HCT116 (cell line): Measurements from ENCODE around the gene PDE9A. TPM values are rescaled to one million over a fixed set of nuclear protein-coding genes. Genes with fewer than 3 reads are reported as not detected.

Source experiments
- ATAC-seq: fragments of 200-7000 bp; cut with Tn5 transposase; 2 replicates; pipeline ENCODE4 v1.9.1; 2020; ENCODE audit warnings: mild to moderate bottlenecking, moderate library complexity
- BruUV-seq: library from RNA; stranded (reverse); fragments of 400-500 nt; replicated peaks from 2 replicates; lab custom pipeline; 2021; lab: Mats Ljungman, UMichigan
- CTCF ChIA-PET: fragments of 300-600 bp; sonication (Branson Sonifier 250); formaldehyde crosslinking; loops from one replicate; lab custom pipeline; 2021; ENCODE audit warnings: antibody characterized with exemption; lab: Charles Lee
- POLR2A ChIA-PET: fragments of 300-600, 350-600 bp; sonication (Branson Sonifier 250); formaldehyde crosslinking; loops from one replicate; lab custom pipeline; 2021; ENCODE audit warnings: antibody characterized with exemption; lab: Charles Lee
- RAD21 ChIA-PET, 2 experiments: fragments of 300-600 bp; sonication (Branson Sonifier 250); formaldehyde crosslinking; loops; one replicate each; lab custom pipeline; 2023; ENCODE audit warnings: low total read pairs in 2 of 2; ENCODE audit not compliant: uncharacterized antibody in 2 of 2, unreplicated experiment in 2 of 2, low non-redundant PET in 1 of 2; lab: Charles Lee
- DNase-seq: peaks from one replicate; pipeline ENCODE4 v3.0.0-alpha.2; 2010; ENCODE audit warnings: low read depth, low spot score
- H2AFZ ChIP-seq: fragments of 200-600 bp; shearing (Covaris generic), sonication (generic); 2 replicates; pipeline ENCODE4 v1.6.1; 2017; ENCODE audit warnings: low read depth, mixed run types, mixed read lengths, antibody characterized with exemption, low read length; ENCODE audit not compliant: poor library complexity, severe bottlenecking
- H3K27ac ChIP-seq: 2 replicates; pipeline ENCODE4 v1.5.1; 2012; ENCODE audit warnings: low read depth, low read length
- H3K27me3 ChIP-seq: fragments of 200-600 bp; sonication (generic); 2 replicates; pipeline ENCODE4 v1.6.1; 2016; ENCODE audit warnings: mixed run types, low read length, mixed read lengths; ENCODE audit not compliant: insufficient read depth
- H3K36me3 ChIP-seq, 2 experiments: fragments of 200-500 bp in 1 of 2; fragments of 200-600 bp in 1 of 2; sonication (Bioruptor generic) in 1 of 2; sonication (generic) in 1 of 2; 2 replicates each; pipeline versions ENCODE4 v1.5.1 to v1.6.1; 2014 to 2016; ENCODE audit warnings: low read length in 2 of 2, inconsistent platforms in 1 of 2, mixed read lengths in 1 of 2, mixed run types in 1 of 2; ENCODE audit not compliant: insufficient read depth in 2 of 2, control insufficient read depth in 1 of 2
- H3K4me1 ChIP-seq, 2 experiments: fragments of 200-600 bp in 1 of 2; sonication (generic) in 1 of 2; 2 replicates each; pipeline versions ENCODE4 v1.5.1 to v1.6.1; 2012 to 2017; ENCODE audit warnings: low read length in 2 of 2, inconsistent platforms in 1 of 2, mild to moderate bottlenecking in 1 of 2, mixed read lengths in 1 of 2, mixed run types in 1 of 2, moderate library complexity in 1 of 2; ENCODE audit not compliant: insufficient read depth in 2 of 2, control insufficient read depth in 1 of 2
- H3K4me2 ChIP-seq: fragments of 200-600 bp; sonication (generic); 2 replicates; pipeline ENCODE4 v1.6.1; 2017; ENCODE audit warnings: mixed run types, low read length, mixed read lengths
- H3K4me3 ChIP-seq, 2 experiments: fragments of 200-600 bp in 1 of 2; sonication (generic) in 1 of 2; replicated peaks in 1 of 2; 2 replicates each; pipeline ENCODE4 v1.5.1; 2011 to 2016; ENCODE audit warnings: low read length in 2 of 2, control low read depth in 1 of 2, low read depth in 1 of 2, mild to moderate bottlenecking in 1 of 2, mixed read lengths in 1 of 2, mixed run types in 1 of 2
- H3K79me2 ChIP-seq: fragments of 200-600 bp; sonication (generic); 2 replicates; pipeline ENCODE4 v1.6.1; 2017; ENCODE audit warnings: mild to moderate bottlenecking, mixed run types, low read length, moderate library complexity, mixed read lengths; ENCODE audit not compliant: insufficient read depth
- H3K9ac ChIP-seq: fragments of 200-600 bp; sonication (generic); 2 replicates; pipeline ENCODE4 v1.6.1; 2016; ENCODE audit warnings: low read length, mixed read lengths
- H3K9me2 ChIP-seq: fragments of 200-600 bp; sonication (generic), shearing (Covaris generic); 2 replicates; pipeline ENCODE4 v1.6.1; 2017; ENCODE audit warnings: mixed run types, mild to moderate bottlenecking, moderate library complexity; ENCODE audit not compliant: insufficient read depth
- H3K9me3 ChIP-seq, 2 experiments: fragments of 200-500 bp in 1 of 2; fragments of 200-600 bp in 1 of 2; sonication (Bioruptor generic) in 1 of 2; sonication (generic) in 1 of 2; 2 replicates each; pipeline ENCODE4 v1.6.1; 2014 to 2017; ENCODE audit warnings: low read length in 2 of 2, mixed read lengths in 2 of 2, inconsistent platforms in 1 of 2, low read depth in 1 of 2, mild to moderate bottlenecking in 1 of 2, mixed run types in 1 of 2, moderate library complexity in 1 of 2; ENCODE audit not compliant: control insufficient read depth in 1 of 2, insufficient read depth in 1 of 2
- H4K20me1 ChIP-seq: fragments of 200-600 bp; sonication (generic), shearing (Covaris generic); 2 replicates; pipeline ENCODE4 v1.6.1; 2017; ENCODE audit warnings: mixed run types, mild to moderate bottlenecking, moderate library complexity; ENCODE audit not compliant: insufficient read depth
- ATF3 ChIP-seq: IDR thresholded peaks from 2 replicates; pipeline ENCODE4 v1.6.1; 2012
- CBX3 ChIP-seq: IDR thresholded peaks from 2 replicates; pipeline ENCODE4 v1.6.1; 2012; ENCODE audit warnings: low read depth
- CEBPB ChIP-seq: IDR thresholded peaks from 2 replicates; pipeline ENCODE4 v1.6.1; 2012; ENCODE audit warnings: low read depth
- ELF1 ChIP-seq: IDR thresholded peaks from 2 replicates; pipeline ENCODE4 v1.6.1; 2012; ENCODE audit warnings: low read depth, borderline replicate concordance
- EZH2 ChIP-seq: fragments of 200-600 bp; sonication (generic); IDR thresholded peaks from 2 replicates; pipeline ENCODE4 v1.6.1; 2017; ENCODE audit warnings: antibody characterized with exemption, mixed run types
- EZH2phosphoT487 ChIP-seq: fragments of 200-600 bp; IDR thresholded peaks from 2 replicates; pipeline ENCODE4 v1.6.1; 2018; ENCODE audit warnings: antibody characterized with exemption, borderline replicate concordance
- FOSL1 ChIP-seq: IDR thresholded peaks from 2 replicates; pipeline ENCODE4 v1.6.1; 2012; ENCODE audit warnings: low read depth
- JUND ChIP-seq: IDR thresholded peaks from 2 replicates; pipeline ENCODE4 v1.6.1; 2012
- RAD21 ChIP-seq: IDR thresholded peaks from 2 replicates; pipeline ENCODE4 v1.6.1; 2012; ENCODE audit warnings: low read depth, mild to moderate bottlenecking
- REST ChIP-seq: IDR thresholded peaks from 2 replicates; pipeline ENCODE4 v1.6.1; 2012; ENCODE audit warnings: low read depth
- SP1 ChIP-seq: IDR thresholded peaks from 2 replicates; pipeline ENCODE4 v1.6.1; 2012; ENCODE audit warnings: low read depth
- ZBTB33 ChIP-seq: IDR thresholded peaks from 2 replicates; pipeline ENCODE4 v1.6.1; 2011; ENCODE audit warnings: mild to moderate bottlenecking, low read length, moderate library complexity; ENCODE audit not compliant: insufficient replicate concordance; ENCODE audit errors: extremely low read depth
- ZNF274 ChIP-seq: fragments of 200-500 bp; sonication (Bioruptor generic); IDR thresholded peaks from 2 replicates; pipeline ENCODE4 v1.6.1; 2014; ENCODE audit warnings: mild to moderate bottlenecking, low read depth, low read length, inconsistent platforms
- intact Hi-C: fragments of 100-400 bp; cut with micrococcal nuclease; formaldehyde crosslinking; loops from 2 replicates; pipeline ENCODE4 v1.10.0; 2022
- total RNA-seq: library from RNA; stranded (reverse); gene quantifications from one replicate; pipeline ENCODE4 v1.2.1, GENCODE V29; 2021; ENCODE audit not compliant: unreplicated experiment

PDE9A gene
- total RNA-seq, 1 experiment from 2014 or later: 31.4 TPM

GRCh38 chr21:42608446-42608845 lies 45.0 kb upstream of the PDE9A start:
- H4K20me1 ChIP-seq: no peaks in the 10 kb centered on the region
- DNase-seq (no peak), ATAC-seq (no peak)
- H3K9me2 ChIP-seq: no peaks in the 10 kb centered on the region; the same call in 1 of the 2 replicates
- CTCF ChIA-PET: no interaction called here
- no peak overlapping the region for H2AFZ ChIP-seq
- H3K9ac ChIP-seq: no peak overlapping the region
- H3K36me3 ChIP-seq: no peaks in the 10 kb centered on the region
- POLR2A ChIA-PET: no interaction called here
- no peak overlapping the region for H3K27ac ChIP-seq
- H3K4me3 ChIP-seq: no peak overlapping the region
- no peaks in the 10 kb centered on the region for H3K9me3 ChIP-seq
- H3K79me2 ChIP-seq: no peaks in the 10 kb centered on the region
- TF ChIP-seq ZNF274 (no peak), ATF3 (no peak), ELF1 (no peak), EZH2phosphoT487 (no peak), ZBTB33 (no peak), FOSL1 (no peak), JUND (no peak), CBX3 (no peak), REST (no peak), CEBPB (no peak), EZH2 (no peak), RAD21 (no peak), SP1 (no peak)
- intact Hi-C loops: no loop called here
- H3K4me1 ChIP-seq: no peaks in the 10 kb centered on the region
- no peaks in the 10 kb centered on the region for H3K27me3 ChIP-seq
- RAD21 ChIA-PET: no interaction called here
- BruUV-seq: no TSS peak
- no peak overlapping the region for H3K4me2 ChIP-seq
